GM19099 (cell line): ENCODE data around the gene KIAA1217.

Source experiments
- POLR2A ChIP-seq: IDR thresholded peaks from 3 replicates; pipeline ENCODE4 v1.6.1; 2011; ENCODE audit warnings: low read depth; ENCODE audit not compliant: insufficient read length; ENCODE audit errors: extremely low read depth

Gene KIAA1217

DNA sequence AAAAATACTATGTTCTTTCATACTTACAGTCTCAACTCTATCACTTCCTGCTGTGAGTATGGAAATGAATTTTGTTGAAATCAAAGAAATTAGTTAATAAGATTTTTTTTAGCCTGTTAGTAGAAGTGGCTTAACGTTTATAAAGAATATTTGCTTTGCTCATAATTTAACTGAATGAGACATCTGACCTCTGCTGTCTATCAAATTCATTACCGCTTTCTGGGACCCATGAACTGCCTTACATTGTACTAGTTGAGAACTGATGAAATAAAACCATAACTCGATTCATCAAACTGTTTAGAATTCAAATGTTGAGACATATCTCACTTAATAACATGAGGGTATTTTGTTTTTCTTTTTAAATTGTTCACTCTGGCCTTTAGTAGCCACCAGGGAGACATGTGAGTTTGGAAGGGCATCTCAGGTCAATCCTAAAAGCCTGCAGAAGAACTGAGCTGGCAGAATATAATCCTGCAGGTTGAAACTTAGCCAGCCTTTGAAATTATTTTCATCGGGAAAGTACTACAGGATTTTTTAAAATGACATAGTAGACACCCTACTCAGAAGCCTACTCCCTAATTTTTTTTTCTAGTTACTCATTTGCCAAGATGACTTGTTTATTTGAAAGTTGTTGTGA, 78.7 kb downstream of the KIAA1217 start:
- TF ChIP-seq POLR2A: no peak

- TF ChIP-seq POLR2A: no peak
Measured at GRCh38 chr10:24288581-24288980, 79.6 kb downstream of the KIAA1217 start.

GRCh38 chr10:24289235-24289634, 80.3 kb downstream of the KIAA1217 start:
- TF ChIP-seq POLR2A: no peak

DNA sequence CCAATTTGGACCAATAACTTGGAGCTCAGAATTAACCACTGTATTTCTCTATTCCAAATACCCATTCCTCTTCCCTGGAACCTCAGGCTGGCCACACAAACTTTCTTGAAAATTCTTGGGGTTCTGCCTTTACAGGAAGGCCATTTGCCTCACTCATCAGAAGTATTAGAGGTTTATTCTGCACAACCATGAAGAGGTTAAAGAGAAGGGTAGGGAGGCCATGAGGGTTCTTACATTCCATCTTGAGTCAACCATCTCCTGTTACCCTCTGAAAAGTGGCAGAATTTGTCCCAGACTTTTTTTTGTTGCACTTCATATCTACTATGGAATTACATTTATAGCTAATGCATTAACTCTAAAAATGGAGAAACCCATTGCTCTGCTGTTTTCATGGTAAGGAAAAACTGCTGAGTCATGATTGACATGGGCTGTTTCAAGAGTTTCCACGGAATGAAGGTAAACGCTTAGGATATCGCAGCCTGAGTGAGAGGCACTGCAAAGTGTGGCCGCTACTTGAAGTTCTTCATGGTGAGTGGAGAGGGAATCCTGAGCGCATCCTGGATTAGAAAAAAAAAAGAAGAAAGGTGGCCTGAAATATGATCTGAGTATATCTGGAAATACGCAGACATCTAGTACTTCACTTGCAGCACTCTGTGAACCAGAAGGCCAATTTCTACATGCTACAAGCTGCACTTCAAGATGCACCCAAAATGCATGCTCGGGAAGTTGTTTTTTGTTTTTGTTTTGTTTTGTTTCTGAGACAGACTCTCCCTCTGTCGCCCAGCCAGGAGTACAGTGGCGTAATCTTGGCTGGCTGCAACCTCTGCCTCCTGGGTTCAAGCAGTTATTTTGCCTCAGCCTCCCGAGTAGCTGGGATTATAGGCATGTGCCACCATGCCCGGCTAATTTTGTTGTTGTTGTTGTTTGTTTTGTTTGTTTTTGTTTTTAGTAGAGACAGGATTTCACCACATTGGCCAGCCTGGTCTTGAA, 83.7 kb downstream of the KIAA1217 start:
- no peak for TF ChIP-seq POLR2A

- TF ChIP-seq POLR2A: no peak
Measured at GRCh38 chr10:24299578-24300260, 90.8 kb downstream of the KIAA1217 start.

GRCh38 chr10:24303522-24304310, 94.8 kb downstream of the KIAA1217 start:
- TF ChIP-seq POLR2A: no peak

DNA sequence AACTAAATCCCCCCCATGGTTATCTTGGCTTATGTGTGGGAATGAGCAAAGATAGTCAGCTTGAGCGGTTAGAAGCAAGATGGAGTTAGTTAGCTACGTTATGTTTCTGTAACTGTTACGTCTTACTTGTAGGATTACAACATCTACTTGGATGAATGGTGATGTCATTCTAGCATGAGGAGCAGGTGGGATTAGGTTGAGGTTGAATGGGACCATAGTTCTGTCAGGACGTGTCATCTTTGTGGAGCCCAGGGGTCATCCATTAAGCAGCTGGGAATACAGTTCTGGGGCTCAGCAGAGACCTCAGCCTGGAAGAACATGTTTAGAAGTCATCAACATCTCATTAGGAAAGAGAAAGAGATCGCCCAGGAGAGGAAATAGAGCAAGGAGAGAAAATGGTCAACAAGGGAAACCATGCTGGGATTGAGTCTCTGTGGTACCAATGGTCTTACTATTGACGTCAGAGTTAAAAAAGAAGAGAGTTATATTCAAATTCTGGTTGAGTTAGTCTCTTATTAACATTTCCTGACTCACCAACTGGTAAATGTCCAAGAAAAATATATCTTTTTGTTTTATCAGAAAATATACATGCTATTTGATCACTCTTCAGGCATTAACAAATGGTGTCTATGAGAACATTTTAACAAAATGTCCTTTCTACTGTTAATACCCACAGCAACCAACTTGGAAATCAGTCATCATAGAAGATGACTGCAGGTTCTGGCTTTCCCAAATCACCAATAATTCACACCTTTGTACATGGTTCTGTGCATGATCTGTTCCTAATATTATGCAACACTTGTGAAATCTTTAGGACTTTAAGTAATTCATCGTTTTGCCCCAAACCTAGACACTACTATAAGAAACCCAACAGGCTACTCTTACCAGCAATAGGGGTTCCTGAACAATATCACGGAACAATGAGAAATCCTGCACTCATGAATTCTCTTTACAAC, 96.9 kb downstream of the KIAA1217 start:
- no peak for TF ChIP-seq POLR2A

- no peak for TF ChIP-seq POLR2A
Measured at GRCh38 chr10:24306507-24306875, 97.6 kb downstream of the KIAA1217 start.

DNA sequence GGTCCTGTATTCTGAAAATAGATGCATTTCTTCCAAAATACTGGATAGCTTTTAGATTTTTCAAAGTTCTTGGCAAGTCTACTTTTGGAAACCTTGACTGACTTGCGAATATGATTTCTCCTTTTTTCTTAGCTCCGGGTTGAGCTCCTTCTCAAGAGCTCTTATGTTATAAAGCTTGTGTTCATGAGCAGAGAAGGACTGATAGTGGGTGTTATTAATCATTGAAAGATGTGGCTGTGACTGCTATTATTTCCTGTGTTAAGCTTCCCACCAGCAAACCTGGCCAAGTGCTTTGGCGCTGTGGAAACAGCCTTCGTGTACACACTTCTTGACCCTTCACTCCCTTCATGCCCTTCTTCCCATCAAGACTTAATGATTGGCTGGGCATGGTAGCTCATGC, 98.2 kb downstream of the KIAA1217 start:
- no peak for TF ChIP-seq POLR2A

- TF ChIP-seq POLR2A: no peak
Measured at GRCh38 chr10:24307696-24308485, 99.0 kb downstream of the KIAA1217 start.

- TF ChIP-seq POLR2A: no peak
Measured at GRCh38 chr10:24310104-24310503, 101.2 kb downstream of the KIAA1217 start.

DNA sequence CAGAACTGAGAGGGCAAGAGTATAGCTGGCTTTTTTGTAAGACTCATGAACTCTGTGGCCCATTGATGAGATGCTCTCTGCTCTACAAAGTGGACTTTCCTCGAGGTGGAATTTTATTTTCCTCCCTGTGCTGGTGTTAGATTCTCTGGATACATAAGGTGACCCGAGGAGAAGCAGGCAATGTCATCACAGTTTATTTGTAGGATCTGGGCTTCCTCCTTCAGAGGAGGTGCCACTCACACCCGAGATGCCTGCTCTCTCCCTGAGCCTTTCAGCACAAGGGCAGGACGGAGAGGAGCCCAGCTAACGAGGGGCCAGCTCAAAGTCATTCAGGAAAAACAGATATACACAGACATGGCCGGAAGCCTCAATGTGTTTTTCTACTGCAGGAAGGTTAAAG, 103.0 kb downstream of the KIAA1217 start:
- TF ChIP-seq POLR2A: no peak

DNA sequence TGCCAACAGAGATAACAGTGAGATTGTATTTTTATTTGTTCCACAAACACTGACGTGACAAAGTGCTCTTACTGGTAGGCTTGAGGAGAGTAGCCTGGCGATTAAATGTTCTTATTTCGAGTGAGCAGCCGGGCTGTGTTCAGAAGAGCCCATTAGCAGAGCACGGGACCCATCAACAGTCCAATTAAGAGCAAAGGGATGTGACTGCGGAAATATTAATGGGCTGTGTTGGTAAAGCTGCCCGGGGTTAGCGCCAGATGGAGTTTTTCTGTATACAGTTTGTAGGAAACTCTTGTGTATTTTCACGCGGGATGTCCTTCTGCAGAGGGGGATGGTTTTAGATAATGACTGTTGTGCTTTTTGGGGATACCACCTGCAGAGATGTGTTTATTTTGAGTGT, 104.3 kb downstream of the KIAA1217 start:
- no peak for TF ChIP-seq POLR2A
